A673 (cell line): ENCODE data around the gene TMBIM1. TPM values are rescaled to one million over a fixed set of nuclear protein-coding genes. Genes with fewer than 3 reads are reported as not detected.

ENCODE experiments used
- BruUV-seq: library from RNA; stranded (reverse); fragments of 400-500 nt; replicated peaks from 2 replicates; lab custom pipeline; 2021; lab: Mats Ljungman, UMichigan
- CTCF ChIA-PET: fragments of 300-600 bp; sonication (Branson Sonifier 250); formaldehyde crosslinking; loops from one replicate; lab custom pipeline; 2022; ENCODE audit warnings: antibody characterized with exemption; lab: Charles Lee
- POLR2A ChIA-PET: fragments of 300-600 bp; sonication (Branson Sonifier 250); formaldehyde crosslinking; loops from one replicate; lab custom pipeline; 2022; ENCODE audit warnings: antibody characterized with exemption; ENCODE audit not compliant: low non-redundant PET; lab: Charles Lee
- DNase-seq: peaks from one replicate; pipeline ENCODE4 v3.0.0-alpha.2; 2015; ENCODE audit warnings: low spot score
- H3K27ac ChIP-seq: fragments of 200-600 bp; sonication (generic); 2 replicates; pipeline ENCODE4 v1.5.1; 2016; ENCODE audit warnings: mixed run types, low read depth, mild to moderate bottlenecking, mixed read lengths, antibody characterized with exemption, low read length; ENCODE audit not compliant: poor library complexity, severe bottlenecking
- H3K27me3 ChIP-seq: fragments of 200-600 bp; sonication (generic); replicated peaks from 2 replicates; pipeline ENCODE4 v1.6.1; 2017; ENCODE audit warnings: mixed run types, low read depth, mild to moderate bottlenecking, mixed read lengths, antibody characterized with exemption, low read length; ENCODE audit not compliant: insufficient read depth, poor library complexity
- H3K36me3 ChIP-seq: fragments of 200-600 bp; sonication (generic); 2 replicates; pipeline ENCODE4 v1.6.1; 2016; ENCODE audit warnings: mixed run types, mild to moderate bottlenecking, mixed read lengths, antibody characterized with exemption, low read length; ENCODE audit not compliant: insufficient read depth, poor library complexity, severe bottlenecking
- H3K4me1 ChIP-seq: fragments of 200-600 bp; sonication (generic); 2 replicates; pipeline ENCODE4 v1.6.1; 2017; ENCODE audit warnings: mixed run types, mild to moderate bottlenecking, mixed read lengths, antibody characterized with exemption, low read length; ENCODE audit not compliant: insufficient read depth, poor library complexity, severe bottlenecking
- H3K4me3 ChIP-seq: fragments of 200-600 bp; sonication (generic); 2 replicates; pipeline ENCODE4 v1.5.1; 2016; ENCODE audit warnings: low read depth, mixed run types, mild to moderate bottlenecking, mixed read lengths, low read length; ENCODE audit not compliant: poor library complexity, severe bottlenecking
- H3K9me3 ChIP-seq: fragments of 200-600 bp; sonication (generic); 2 replicates; pipeline ENCODE4 v1.6.1; 2016; ENCODE audit warnings: mixed run types, low read depth, mild to moderate bottlenecking, mixed read lengths, antibody characterized with exemption, low read length; ENCODE audit not compliant: poor library complexity, severe bottlenecking
- CTCF ChIP-seq: fragments of 300-800, 200-600 bp; sonication (generic); conservative IDR thresholded peaks from 2 replicates; pipeline ENCODE4 v1.5.1; 2017; ENCODE audit warnings: low read depth, mild to moderate bottlenecking, antibody characterized with exemption, low read length, moderate library complexity, mixed read lengths
- EZH2 ChIP-seq: fragments of 200-600 bp; sonication (generic); IDR thresholded peaks from 2 replicates; pipeline ENCODE4 v1.6.1; 2017; ENCODE audit warnings: borderline replicate concordance, low read depth, mild to moderate bottlenecking, mixed read lengths, antibody characterized with exemption, low read length; ENCODE audit not compliant: poor library complexity, severe bottlenecking
- intact Hi-C: fragments of 100-400 bp; cut with micrococcal nuclease; formaldehyde crosslinking; loops from one replicate; pipeline ENCODE4 v1.10.0; 2022; ENCODE audit not compliant: unreplicated experiment
- total RNA-seq: library from RNA; stranded (reverse); gene quantifications from 2 replicates; pipeline ENCODE4 v1.2.3, GENCODE V29; 2021

Gene TMBIM1
- total RNA-seq, 1 experiment from 2014 or later = 43.9 TPM

GRCh38 chr2:218334531-218334930 is 42.2 kb upstream of the TMBIM1 start:
- no peaks in the 10 kb centered on the region for H3K9me3 ChIP-seq
- no peaks in the 10 kb centered on the region for H3K4me1 ChIP-seq
- H3K27ac ChIP-seq = no peak overlapping the region
- H3K4me3 ChIP-seq = no peak overlapping the region
- H3K36me3 ChIP-seq = no peaks in the 10 kb centered on the region
- no peaks in the 10 kb centered on the region for H3K27me3 ChIP-seq
- ChIA-PET POLR2A (no interaction called here), CTCF (no interaction called here)
- intact Hi-C loops = no loop called here
- TF ChIP-seq CTCF = no peak
- no peak for TF ChIP-seq EZH2
- no TSS peak for BruUV-seq
- DNase-seq = no peak

GRCh38 chr2:218332920-218333645 is 40.8 kb upstream of the TMBIM1 start:
- CTCF ChIA-PET = no interaction called here
- H3K36me3 ChIP-seq = no peaks in the 10 kb centered on the region

GRCh38 chr2:218332288-218332687 is 40.0 kb upstream of the TMBIM1 start:
- no TSS peak for BruUV-seq

More at GRCh38 chr2:218332920-218333645, 40.8 kb upstream of the TMBIM1 start:
- BruUV-seq = no TSS peak
- Histone ChIP-seq H3K4me3 (no peak overlapping the region), H3K27ac (no peak overlapping the region), H3K4me1 (no peaks in the 10 kb centered on the region), H3K9me3 (no peaks in the 10 kb centered on the region), H3K27me3 (no peaks in the 10 kb centered on the region)
- POLR2A ChIA-PET = no interaction called here
- DNase-seq = no peak
- TF ChIP-seq EZH2 = no peak
- no peak for TF ChIP-seq CTCF
- intact Hi-C loops = no loop called here

More at GRCh38 chr2:218332288-218332687, 40.0 kb upstream of the TMBIM1 start:
- ChIA-PET CTCF (interaction anchor here (0.6 kb wide), 1 partner anchor 64 kb away, joined by 4 read pairs; no protein-coding TSS in a partner anchor), POLR2A (no interaction called here)
- TF ChIP-seq CTCF (no peak), EZH2 (no peak)
- no peak for DNase-seq
- no peaks in the 10 kb centered on the region for H3K27me3 ChIP-seq
- no peaks in the 10 kb centered on the region for H3K9me3 ChIP-seq
- no peak overlapping the region for H3K27ac ChIP-seq
- H3K4me3 ChIP-seq = no peak overlapping the region
- no peaks in the 10 kb centered on the region for H3K4me1 ChIP-seq
- intact Hi-C loops = no loop called here
- H3K36me3 ChIP-seq = no peaks in the 10 kb centered on the region
